CD8-positive, alpha-beta memory T cell (primary cell): ENCODE measurements around the gene STK32B. TPM values are rescaled to one million over a fixed set of nuclear protein-coding genes. Genes with fewer than 3 reads are reported as not detected.

ENCODE experiments used
- CTCF ChIA-PET: fragments of 350-600 bp; sonication (Branson Sonifier 250); formaldehyde crosslinking; loops from one replicate; lab custom pipeline; 2021; ENCODE audit warnings: antibody characterized with exemption; lab: Charles Lee
- POLR2A ChIA-PET: fragments of 350-600 bp; sonication (Branson Sonifier 250); formaldehyde crosslinking; loops from one replicate; lab custom pipeline; 2021; ENCODE audit warnings: antibody characterized with exemption; lab: Charles Lee
- DNase-seq, 5 donors: peaks; one replicate each; pipeline versions ENCODE4 v3.0.0 to v3.0.0-alpha.2; 2020 to 2022; ENCODE audit warnings: mixed read lengths in 1 of 5
- H3K27ac ChIP-seq: one replicate; pipeline ENCODE4 v1.7.0; 2013; ENCODE audit warnings: low read depth, mild to moderate bottlenecking, low read length, moderate library complexity
- H3K27me3 ChIP-seq: 2 replicates; pipeline ENCODE4 v1.7.0; 2013; ENCODE audit warnings: low read length, mild to moderate bottlenecking; ENCODE audit not compliant: insufficient read depth, poor library complexity, severe bottlenecking
- H3K36me3 ChIP-seq: 2 replicates; pipeline ENCODE4 v1.7.0; 2013; ENCODE audit warnings: mild to moderate bottlenecking, low read length, moderate library complexity; ENCODE audit not compliant: insufficient read depth
- H3K4me1 ChIP-seq: 2 replicates; pipeline ENCODE4 v1.7.0; 2013; ENCODE audit warnings: mild to moderate bottlenecking, low read length, moderate library complexity; ENCODE audit not compliant: insufficient read depth
- H3K4me3 ChIP-seq: 2 replicates; pipeline ENCODE4 v1.7.0; 2013; ENCODE audit warnings: mild to moderate bottlenecking, low read length
- H3K9me3 ChIP-seq: 2 replicates; pipeline ENCODE4 v1.7.0; 2013; ENCODE audit warnings: mild to moderate bottlenecking, low read length
- H3K27ac Mint-ChIP-seq, 8 donors: one replicate each; pipeline ENCODE4 v1.8.0; 2020 to 2021; ENCODE audit warnings: mixed read lengths in 8 of 8, mild to moderate bottlenecking in 6 of 8, inconsistent platforms in 3 of 8, moderate library complexity in 3 of 8
- H3K27me3 Mint-ChIP-seq, 2 donors: one replicate each; pipeline ENCODE4 v1.8.0; 2020 to 2021; ENCODE audit warnings: mixed read lengths in 2 of 2, mild to moderate bottlenecking in 1 of 2, moderate library complexity in 1 of 2
- H3K36me3 Mint-ChIP-seq, 3 donors: one replicate each; pipeline ENCODE4 v1.8.0; 2020 to 2021; ENCODE audit warnings: mixed read lengths in 3 of 3, inconsistent platforms in 1 of 3, mild to moderate bottlenecking in 1 of 3
- H3K4me1 Mint-ChIP-seq, 3 donors: one replicate each; pipeline ENCODE4 v1.8.0; 2020 to 2021; ENCODE audit warnings: mixed read lengths in 3 of 3, inconsistent platforms in 1 of 3, mild to moderate bottlenecking in 1 of 3
- H3K4me3 Mint-ChIP-seq, 7 donors: one replicate each; pipeline ENCODE4 v1.8.0; 2020 to 2021; ENCODE audit warnings: mixed read lengths in 7 of 7, mild to moderate bottlenecking in 6 of 7, moderate library complexity in 4 of 7, inconsistent platforms in 2 of 7
- H3K9me3 Mint-ChIP-seq, 5 donors: one replicate each; pipeline ENCODE4 v1.8.0; 2020 to 2022; ENCODE audit warnings: mixed read lengths in 5 of 5, mild to moderate bottlenecking in 3 of 5, moderate library complexity in 2 of 5, inconsistent platforms in 1 of 5
- polyA plus RNA-seq: library from polyadenylated mRNA; unstranded; fragments of 300-500 nt; fragmentation: Illumina TruSeq; gene quantifications from one replicate; pipeline ENCODE4 v1.2.3, GENCODE V29; 2021
- total RNA-seq, 2 experiments: library from RNA; stranded (reverse); gene quantifications; one replicate each; pipeline ENCODE4 v1.2.3, GENCODE V29; 2021

STK32B gene
- total and polyA plus RNA-seq, 3 experiments from 2014 or later = not detected

- POLR2A ChIA-PET = no interaction called here
These were observed 446.2 kb downstream of the STK32B start for GRCh38 chr4:5497489-5497888.

GRCh38 chr4:5500165-5500564, 448.9 kb downstream of the STK32B start:
- ChIA-PET POLR2A (no interaction called here), CTCF (no interaction called here)
- H3K27me3 Mint-ChIP-seq = peaks cover 0 to 5% of the 10 kb centered on the region in 2 donors
- no peaks in the 10 kb centered on the region for H3K4me1 Mint-ChIP-seq
- no peak overlapping the region for H3K4me3 ChIP-seq
- H3K9me3 Mint-ChIP-seq = peaks cover 0 to 6% (median 0%) of the 10 kb centered on the region in 5 donors
- H3K27me3 ChIP-seq = no peaks in the 10 kb centered on the region
- no peaks in the 10 kb centered on the region for H3K36me3 ChIP-seq
- H3K27ac ChIP-seq = no peak overlapping the region
- H3K9me3 ChIP-seq = no peaks in the 10 kb centered on the region
- H3K4me3 Mint-ChIP-seq = no peak overlapping the region
- no peak for DNase-seq
- H3K27ac Mint-ChIP-seq = no peak overlapping the region
- no peaks in the 10 kb centered on the region for H3K4me1 ChIP-seq
- peaks cover 0 to 1% (median 0%) of the 10 kb centered on the region in 3 donors for H3K36me3 Mint-ChIP-seq

More at GRCh38 chr4:5497489-5497888, 446.2 kb downstream of the STK32B start:
- Histone ChIP-seq H3K36me3 (no peaks in the 10 kb centered on the region), H3K4me1 (no peaks in the 10 kb centered on the region), H3K27ac (no peak overlapping the region), H3K9me3 (no peaks in the 10 kb centered on the region), H3K4me3 (no peak overlapping the region), H3K27me3 (no peaks in the 10 kb centered on the region)
- Mint-ChIP-seq H3K9me3 (peaks cover 0 to 12% (median 3%) of the 10 kb centered on the region in 5 donors), H3K27ac (no peak overlapping the region), H3K4me3 (no peak overlapping the region), H3K4me1 (no peaks in the 10 kb centered on the region), H3K36me3 (peaks cover 0 to under 1% (median 0%) of the 10 kb centered on the region in 3 donors), H3K27me3 (peaks cover 0 to 5% of the 10 kb centered on the region in 2 donors)
- DNase-seq = no peak
- CTCF ChIA-PET = no interaction called here

- peaks cover 0 to 6% (median 0%) of the 10 kb centered on the region in 5 donors for H3K9me3 Mint-ChIP-seq
- ChIA-PET CTCF (no interaction called here), POLR2A (no interaction called here)
- peaks cover 0 to 1% (median 0%) of the 10 kb centered on the region in 3 donors for H3K36me3 Mint-ChIP-seq
- peaks cover 0 to 3% of the 10 kb centered on the region in 2 donors for H3K27me3 Mint-ChIP-seq
- no peaks in the 10 kb centered on the region for H3K4me1 Mint-ChIP-seq
- no peak overlapping the region for H3K27ac Mint-ChIP-seq
- Histone ChIP-seq H3K27ac (no peak overlapping the region), H3K4me3 (no peak overlapping the region), H3K4me1 (no peaks in the 10 kb centered on the region), H3K36me3 (no peaks in the 10 kb centered on the region), H3K9me3 (no peaks in the 10 kb centered on the region), H3K27me3 (no peaks in the 10 kb centered on the region)
- DNase-seq = no peak
- no peak overlapping the region for H3K4me3 Mint-ChIP-seq
These were observed 452.2 kb downstream of the STK32B start for GRCh38 chr4:5503336-5503936.

DNA sequence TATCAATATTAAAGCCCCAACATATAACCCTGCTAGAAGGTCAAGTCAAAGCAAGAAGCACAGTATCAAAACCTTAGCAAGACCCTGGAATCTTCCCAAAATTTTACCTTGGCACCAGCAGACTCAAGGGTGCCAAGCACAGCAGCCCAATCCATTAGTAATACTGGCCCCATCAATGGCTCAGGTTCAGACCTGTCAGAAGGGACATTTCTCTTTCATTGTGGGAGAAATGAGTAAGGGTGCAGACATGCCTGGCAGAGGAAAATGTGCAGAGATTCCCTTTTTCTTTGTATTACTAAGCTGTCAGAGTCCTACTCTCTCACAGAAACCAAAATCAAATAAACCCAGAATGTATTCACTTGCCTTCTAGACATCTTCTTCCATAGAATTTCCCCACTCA, 453.2 kb downstream of the STK32B start:
- Mint-ChIP-seq H3K4me1 (no peaks in the 10 kb centered on the region), H3K36me3 (peaks cover 0 to 1% (median 0%) of the 10 kb centered on the region in 3 donors), H3K27me3 (peaks cover 0 to 3% of the 10 kb centered on the region in 2 donors), H3K9me3 (peaks cover 0 to 4% (median 0%) of the 10 kb centered on the region in 5 donors), H3K4me3 (no peak overlapping the region), H3K27ac (no peak overlapping the region)
- no peaks in the 10 kb centered on the region for H3K9me3 ChIP-seq
- CTCF ChIA-PET = no interaction called here
- no peaks in the 10 kb centered on the region for H3K36me3 ChIP-seq
- POLR2A ChIA-PET = no interaction called here
- H3K4me1 ChIP-seq = no peaks in the 10 kb centered on the region
- H3K4me3 ChIP-seq = no peak overlapping the region
- DNase-seq = no peak
- no peaks in the 10 kb centered on the region for H3K27me3 ChIP-seq
- no peak overlapping the region for H3K27ac ChIP-seq

GRCh38 chr4:5510504-5510903, 459.2 kb downstream of the STK32B start:
- DNase-seq = no peak
- ChIA-PET CTCF (no interaction called here), POLR2A (no interaction called here)

GRCh38 chr4:5511791-5512190, 460.5 kb downstream of the STK32B start:
- ChIA-PET POLR2A (no interaction called here), CTCF (no interaction called here)
- Histone ChIP-seq H3K4me3 (no peak overlapping the region), H3K36me3 (no peaks in the 10 kb centered on the region), H3K9me3 (no peaks in the 10 kb centered on the region), H3K4me1 (no peaks in the 10 kb centered on the region), H3K27me3 (no peaks in the 10 kb centered on the region), H3K27ac (no peak overlapping the region)
- H3K27me3 Mint-ChIP-seq = no peaks in the 10 kb centered on the region
- H3K4me3 Mint-ChIP-seq = no peak overlapping the region
- no peaks in the 10 kb centered on the region for H3K4me1 Mint-ChIP-seq
- H3K27ac Mint-ChIP-seq = no peak overlapping the region
- peaks cover 0 to 5% (median 0%) of the 10 kb centered on the region in 5 donors for H3K9me3 Mint-ChIP-seq
- H3K36me3 Mint-ChIP-seq = no peaks in the 10 kb centered on the region
- DNase-seq = no peak

More at GRCh38 chr4:5510504-5510903, 459.2 kb downstream of the STK32B start:
- Histone ChIP-seq H3K4me1 (no peaks in the 10 kb centered on the region), H3K4me3 (no peak overlapping the region), H3K9me3 (no peaks in the 10 kb centered on the region), H3K27ac (no peak overlapping the region), H3K36me3 (no peaks in the 10 kb centered on the region), H3K27me3 (no peaks in the 10 kb centered on the region)
- H3K36me3 Mint-ChIP-seq = no peaks in the 10 kb centered on the region
- H3K27me3 Mint-ChIP-seq = no peaks in the 10 kb centered on the region
- H3K27ac Mint-ChIP-seq = no peak overlapping the region
- H3K4me3 Mint-ChIP-seq = no peak overlapping the region
- no peaks in the 10 kb centered on the region for H3K4me1 Mint-ChIP-seq
- peaks cover 0 to 5% (median 0%) of the 10 kb centered on the region in 5 donors for H3K9me3 Mint-ChIP-seq

- Mint-ChIP-seq H3K4me1 (no peaks in the 10 kb centered on the region), H3K36me3 (no peaks in the 10 kb centered on the region), H3K4me3 (no peak overlapping the region), H3K27me3 (no peaks in the 10 kb centered on the region), H3K27ac (no peak overlapping the region), H3K9me3 (peaks cover 0 to 3% (median 0%) of the 10 kb centered on the region in 5 donors)
- ChIA-PET CTCF (no interaction called here), POLR2A (no interaction called here)
- no peaks in the 10 kb centered on the region for H3K36me3 ChIP-seq
- no peak overlapping the region for H3K4me3 ChIP-seq
- no peaks in the 10 kb centered on the region for H3K4me1 ChIP-seq
- H3K9me3 ChIP-seq = no peaks in the 10 kb centered on the region
- H3K27ac ChIP-seq = no peak overlapping the region
- no peaks in the 10 kb centered on the region for H3K27me3 ChIP-seq
- DNase-seq = no peak
These were observed 464.4 kb downstream of the STK32B start for GRCh38 chr4:5515646-5516045.

DNA sequence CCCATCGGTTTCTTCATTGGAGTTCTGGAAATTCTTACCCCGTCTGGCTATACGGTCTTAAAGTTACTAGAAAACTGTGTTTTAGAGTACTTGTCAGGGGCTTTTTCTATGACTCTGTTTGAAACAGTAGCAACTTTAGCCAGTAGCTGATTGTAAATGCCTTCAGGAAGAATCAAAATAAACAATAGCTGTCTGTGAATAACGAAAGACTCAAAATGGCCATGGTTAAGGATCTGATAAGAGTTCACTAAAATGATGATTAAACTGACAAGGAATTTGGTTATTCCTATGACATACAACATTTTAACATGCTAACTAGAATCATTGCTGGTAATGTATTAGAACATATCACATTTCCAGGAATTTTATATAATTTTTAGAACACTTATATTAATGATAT, 466.1 kb downstream of the STK32B start:
- ChIA-PET CTCF (no interaction called here), POLR2A (no interaction called here)
- Mint-ChIP-seq H3K36me3 (no peaks in the 10 kb centered on the region), H3K9me3 (peaks cover 0 to 4% (median 0%) of the 10 kb centered on the region in 5 donors), H3K27me3 (no peaks in the 10 kb centered on the region), H3K27ac (no peak overlapping the region), H3K4me1 (no peaks in the 10 kb centered on the region), H3K4me3 (no peak overlapping the region)
- Histone ChIP-seq H3K4me1 (no peaks in the 10 kb centered on the region), H3K27me3 (no peaks in the 10 kb centered on the region), H3K9me3 (no peaks in the 10 kb centered on the region), H3K27ac (no peak overlapping the region), H3K36me3 (no peaks in the 10 kb centered on the region), H3K4me3 (no peak overlapping the region)
- DNase-seq = no peak
